Aorta (tissue), 5 donors: ENCODE measurements around the gene EFS. TPM values are rescaled to one million over a fixed set of nuclear protein-coding genes. Genes with fewer than 3 reads are reported as not detected.
"Not testable (repeated sequence)": the region's sequence is repeated elsewhere in the genome, so short reads cannot be mapped to it uniquely, and the experiment has no call there.

ENCODE experiments used
- ATAC-seq: fragments of 200-7000 bp; cut with Tn5 transposase; one replicate; pipeline ENCODE4 v1.9.1; 2022; ENCODE audit warnings: moderate library complexity; ENCODE audit not compliant: low FRiP score
- DNase-seq, 2 donors: peaks; one replicate each; pipeline ENCODE4 v3.0.0-alpha.2; 2020
- H3K27ac ChIP-seq, 2 donors: one replicate each; pipeline ENCODE4 v1.5.1; 2013; ENCODE audit warnings: low read length in 2 of 2, mild to moderate bottlenecking in 2 of 2, moderate library complexity in 2 of 2, control low read depth in 1 of 2, inconsistent platforms in 1 of 2, low read depth in 1 of 2
- H3K27me3 ChIP-seq, 2 donors: one replicate each; pipeline ENCODE4 v1.6.1; 2013; ENCODE audit warnings: control low read depth in 1 of 2, low read length in 1 of 2, mild to moderate bottlenecking in 1 of 2, moderate library complexity in 1 of 2; ENCODE audit not compliant: insufficient read depth in 2 of 2, control insufficient read depth in 1 of 2
- H3K36me3 ChIP-seq, 2 donors: one replicate each; pipeline ENCODE4 v1.6.1; 2013; ENCODE audit warnings: control low read depth in 1 of 2, low read length in 1 of 2, mild to moderate bottlenecking in 1 of 2; ENCODE audit not compliant: insufficient read depth in 2 of 2, control insufficient read depth in 1 of 2
- H3K4me1 ChIP-seq, 2 donors: one replicate each; pipeline ENCODE4 v1.6.1; 2013; ENCODE audit warnings: low read length in 2 of 2, control low read depth in 1 of 2, mild to moderate bottlenecking in 1 of 2, moderate library complexity in 1 of 2; ENCODE audit not compliant: insufficient read depth in 2 of 2, control insufficient read depth in 1 of 2
- H3K4me3 ChIP-seq, 2 donors: one replicate each; pipeline ENCODE4 v1.5.1; 2013; ENCODE audit warnings: low read length in 2 of 2, control low read depth in 1 of 2, mild to moderate bottlenecking in 1 of 2
- H3K9me3 ChIP-seq: one replicate; pipeline ENCODE4 v1.6.1; 2013; ENCODE audit warnings: mild to moderate bottlenecking, low read length; ENCODE audit not compliant: control insufficient read depth
- WGBS, 2 donors: extraction: QIAGEN DNeasy Blood & Tissue Kit; methylation state at CpG; one replicate each; pipeline ENCODE4 v1.1.7; 2013; 5-methylcytosine and 5-hydroxymethylcytosine counted together
- intact Hi-C, 2 donors: fragments of 100-400 bp; cut with DNase I; formaldehyde crosslinking; loops; one replicate each; pipeline versions ENCODE4 v1.14.2 to v1.15.0; 2022
- polyA plus RNA-seq, 2 donors: library from polyadenylated mRNA; stranded (reverse); fragments of 200-250 nt; gene quantifications; one replicate each; pipeline ENCODE4 v1.2.3, GENCODE V29; 2013
- total RNA-seq, 2 donors: library from RNA; stranded (reverse); fragmentation: NEBNext Ultra II Directional; extraction: Animal tissue kit (Norgen Biotek cat#: 25700); gene quantifications; one replicate each; pipeline ENCODE4 v1.2.1, GENCODE V29; 2021
- donor health status: healthy with polysubstance abuse.
- donor health status: Bipolar disorder and iron deficiency.
- donor health status: DM: no; HTN: no; CAD: no.
- donor health status: DM: no; HTN: no; CAD: no.
- donor health status: DM: yes; HTN: yes; CAD: no.

Gene EFS
- total and polyA plus RNA-seq, 4 donors = 5.5 to 36.7 (median 22.1) TPM

DNA sequence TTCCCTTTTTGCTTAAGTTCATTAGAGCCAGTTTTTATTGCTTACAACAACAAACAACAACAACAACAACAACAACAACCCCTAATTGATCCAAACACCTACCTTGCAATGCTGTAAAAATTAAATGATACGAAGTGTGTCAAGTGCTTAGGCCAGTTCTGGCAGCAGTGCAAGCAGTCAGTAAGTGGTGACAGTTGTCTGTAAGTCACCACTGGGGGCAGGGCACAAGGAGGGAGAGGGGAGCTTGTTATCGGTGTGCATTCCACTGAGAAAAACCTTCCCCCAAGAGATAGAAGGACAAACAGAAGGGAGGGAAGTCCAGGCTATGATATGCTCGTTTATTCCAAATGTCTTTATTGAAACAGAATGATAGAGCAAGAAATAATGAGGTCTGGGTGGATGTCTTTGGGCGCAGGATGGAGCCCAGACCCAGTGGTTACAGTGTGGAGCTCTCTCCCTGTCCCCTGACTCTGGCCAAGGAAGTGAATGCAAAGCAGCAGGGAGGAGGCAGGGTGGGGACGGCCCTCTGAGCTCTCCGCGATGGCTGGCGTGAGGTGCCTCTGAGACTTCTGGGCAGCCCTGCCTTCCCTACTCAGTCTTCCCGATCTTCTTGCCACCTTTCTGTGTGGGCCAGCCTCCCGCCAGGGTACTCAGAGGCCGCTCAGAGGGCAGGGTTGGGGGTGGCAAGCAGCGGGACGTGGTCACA is 18.8 kb downstream of the EFS start:
- intact Hi-C loops = no loop called here
- H3K36me3 ChIP-seq = no peaks in the 10 kb centered on the region
- no peaks in the 10 kb centered on the region for H3K9me3 ChIP-seq
- H3K27ac ChIP-seq = no peak overlapping the region
- DNase-seq = no peak
- 78 to 80% methylated on average over 12 to 13 of the region's 13 CpGs for WGBS, 2 donors
- no peaks in the 10 kb centered on the region for H3K27me3 ChIP-seq
- no peak for ATAC-seq
- H3K4me3 ChIP-seq = no peak overlapping the region
- no peaks in the 10 kb centered on the region for H3K4me1 ChIP-seq

DNA sequence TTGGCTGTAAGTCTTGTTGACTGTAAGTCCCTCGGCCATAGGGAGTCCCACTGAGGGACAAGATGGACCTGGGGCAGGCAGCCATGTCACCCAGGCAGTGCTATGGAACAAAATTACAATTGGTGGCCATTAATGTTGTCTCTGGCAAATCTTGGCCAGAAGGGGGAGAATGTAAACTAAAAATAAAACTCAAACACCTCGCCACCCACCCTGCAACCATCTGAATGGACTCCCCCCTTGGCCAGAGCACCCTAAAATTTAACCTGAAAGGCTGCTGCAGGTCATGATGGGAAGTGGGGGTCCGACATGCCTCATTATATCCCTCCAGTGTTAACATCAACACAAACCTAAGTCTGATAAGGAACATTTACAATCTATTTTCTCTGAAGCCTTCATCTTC is 20.5 kb downstream of the EFS start:
- no peaks in the 10 kb centered on the region for H3K36me3 ChIP-seq
- no peak for ATAC-seq
- intact Hi-C loops = no loop called here
- H3K27me3 ChIP-seq = no peaks in the 10 kb centered on the region
- H3K9me3 ChIP-seq = no peaks in the 10 kb centered on the region
- no peak overlapping the region for H3K27ac ChIP-seq
- no peak overlapping the region for H3K4me3 ChIP-seq
- WGBS, 2 donors = 50 to 55% methylated on average over 3 of the region's 3 CpGs
- H3K4me1 ChIP-seq = no peaks in the 10 kb centered on the region
- DNase-seq = no peak

DNA sequence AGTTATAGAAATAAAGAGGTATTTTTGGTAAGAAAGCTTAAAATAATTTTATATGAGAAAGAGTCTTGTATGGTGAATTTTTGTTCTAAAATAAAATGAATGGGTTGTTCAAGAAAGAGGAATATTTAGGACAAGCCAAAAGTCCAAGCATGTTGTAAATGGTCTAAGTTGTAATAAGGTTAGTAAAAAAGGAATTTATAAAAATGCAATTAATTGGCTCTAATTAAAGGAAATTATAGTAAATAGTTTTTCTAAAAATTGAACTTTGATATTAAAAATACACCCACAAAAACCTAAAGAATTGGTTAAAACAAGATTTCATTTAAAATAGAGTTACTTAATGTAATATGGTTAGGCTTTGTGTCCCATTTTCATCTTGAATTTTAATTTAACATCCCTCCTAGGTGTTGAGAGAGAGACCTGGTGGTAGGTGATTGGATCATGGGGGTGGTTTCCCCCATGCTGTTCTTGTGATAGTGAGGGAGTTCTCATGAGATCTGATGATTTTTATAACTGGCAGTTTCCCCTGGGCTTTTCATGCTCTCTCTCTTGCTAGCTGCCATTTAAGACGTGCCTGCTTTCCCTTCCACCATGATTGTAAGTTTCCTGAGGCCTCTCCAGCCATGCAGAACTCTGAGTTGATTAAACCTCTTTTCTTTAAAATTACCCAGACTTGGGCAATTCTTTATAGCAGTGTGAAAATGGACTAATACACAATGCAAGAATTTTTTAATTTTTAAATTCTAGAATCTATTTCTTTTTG is 25.3 kb downstream of the EFS start:
- intact Hi-C loops = no loop called here
- Histone ChIP-seq H3K4me1 (no peaks in the 10 kb centered on the region), H3K4me3 (no peak overlapping the region), H3K27me3 (no peaks in the 10 kb centered on the region), H3K27ac (no peak overlapping the region), H3K9me3 (no peaks in the 10 kb centered on the region), H3K36me3 (no peaks in the 10 kb centered on the region)
- WGBS, 2 donors = 88 to 91% methylated on average over 1 of the region's 1 CpG
- ATAC-seq (no peak), DNase-seq (no peak)

DNA sequence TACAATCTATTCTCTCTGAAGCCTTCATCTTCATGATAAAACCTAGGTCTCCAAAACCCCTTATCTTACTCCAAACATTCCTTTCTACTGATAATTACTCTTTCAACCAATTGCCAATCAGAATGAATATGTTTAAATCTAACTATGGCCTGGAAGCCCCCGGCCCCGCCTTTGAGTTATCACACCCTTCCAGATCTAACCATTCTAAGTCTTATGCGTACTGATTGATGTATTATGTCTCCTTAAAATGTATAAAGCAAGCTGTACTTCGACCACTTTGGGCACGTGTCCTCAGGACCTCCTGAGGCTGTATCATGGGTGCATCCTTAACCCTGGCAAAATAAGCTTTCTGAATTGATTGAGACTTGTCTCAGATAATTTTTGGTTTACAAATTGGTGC is 29.3 kb downstream of the EFS start:
- no peak for ATAC-seq
- intact Hi-C loops = no loop called here
- no peaks in the 10 kb centered on the region for H3K36me3 ChIP-seq
- H3K4me3 ChIP-seq = no peak overlapping the region
- DNase-seq = no peak
- WGBS, 2 donors = 87 to 89% methylated on average over 5 of the region's 5 CpGs
- no peaks in the 10 kb centered on the region for H3K9me3 ChIP-seq
- H3K27ac ChIP-seq = no peak overlapping the region
- no peaks in the 10 kb centered on the region for H3K27me3 ChIP-seq
- H3K4me1 ChIP-seq = no peaks in the 10 kb centered on the region

DNA sequence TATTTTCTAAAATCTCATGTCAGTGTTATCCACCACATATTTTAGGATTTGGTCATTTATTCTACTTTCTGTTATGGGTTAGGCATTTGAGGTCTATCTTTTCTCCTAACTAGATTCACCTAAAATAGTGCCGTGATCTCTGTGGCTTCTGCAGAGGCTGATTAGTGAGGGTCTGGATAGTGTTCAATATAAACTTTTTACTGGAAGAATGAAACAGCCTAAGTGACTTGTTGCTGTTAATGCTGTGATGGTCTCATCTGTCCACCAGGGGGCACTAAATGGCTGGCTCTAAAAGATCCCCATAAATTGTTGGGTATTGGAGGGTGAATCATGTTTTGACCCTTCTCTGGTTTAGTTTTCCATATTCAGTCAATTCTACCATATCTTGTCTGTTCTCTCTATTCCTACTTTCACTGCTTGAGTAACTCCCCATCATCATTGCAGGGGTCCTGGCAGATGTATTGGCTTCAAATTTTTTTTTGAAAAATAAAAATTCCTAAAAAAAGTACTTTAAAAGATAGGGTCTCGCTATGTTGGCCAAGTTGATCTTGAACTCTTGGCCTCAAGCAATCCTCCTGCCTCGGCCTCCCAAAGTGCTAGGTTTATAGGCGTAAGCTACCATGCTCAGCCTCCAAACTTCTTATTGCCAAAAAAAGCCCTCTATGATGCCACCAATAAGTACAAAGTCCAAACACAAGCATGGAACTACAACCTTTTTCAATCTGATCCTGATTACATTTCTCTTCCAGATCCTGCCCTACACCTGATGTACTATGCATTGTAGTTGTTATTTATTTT is 36.8 kb downstream of the EFS start:
- peaks cover under 1 to 7% of the 10 kb centered on the region in 2 donors for H3K36me3 ChIP-seq
- H3K4me3 ChIP-seq = no peak overlapping the region
- intact Hi-C loops = loop anchor here (1.0 to 10.0 kb wide), 5 partner anchors 52 to 237 kb away; partner anchors contain the start of genes AP1G2 (in 1 of the 2), THTPA (in 1 of the 2) and ZFHX2 (in 1 of the 2)
- no peak for DNase-seq
- no peaks in the 10 kb centered on the region for H3K4me1 ChIP-seq
- peak; percentile 87 for ATAC-seq
- H3K9me3 ChIP-seq = no peaks in the 10 kb centered on the region
- 25 to 28% methylated on average over 4 of the region's 4 CpGs for WGBS, 2 donors
- H3K27ac ChIP-seq = no peak overlapping the region
- no peaks in the 10 kb centered on the region for H3K27me3 ChIP-seq

DNA sequence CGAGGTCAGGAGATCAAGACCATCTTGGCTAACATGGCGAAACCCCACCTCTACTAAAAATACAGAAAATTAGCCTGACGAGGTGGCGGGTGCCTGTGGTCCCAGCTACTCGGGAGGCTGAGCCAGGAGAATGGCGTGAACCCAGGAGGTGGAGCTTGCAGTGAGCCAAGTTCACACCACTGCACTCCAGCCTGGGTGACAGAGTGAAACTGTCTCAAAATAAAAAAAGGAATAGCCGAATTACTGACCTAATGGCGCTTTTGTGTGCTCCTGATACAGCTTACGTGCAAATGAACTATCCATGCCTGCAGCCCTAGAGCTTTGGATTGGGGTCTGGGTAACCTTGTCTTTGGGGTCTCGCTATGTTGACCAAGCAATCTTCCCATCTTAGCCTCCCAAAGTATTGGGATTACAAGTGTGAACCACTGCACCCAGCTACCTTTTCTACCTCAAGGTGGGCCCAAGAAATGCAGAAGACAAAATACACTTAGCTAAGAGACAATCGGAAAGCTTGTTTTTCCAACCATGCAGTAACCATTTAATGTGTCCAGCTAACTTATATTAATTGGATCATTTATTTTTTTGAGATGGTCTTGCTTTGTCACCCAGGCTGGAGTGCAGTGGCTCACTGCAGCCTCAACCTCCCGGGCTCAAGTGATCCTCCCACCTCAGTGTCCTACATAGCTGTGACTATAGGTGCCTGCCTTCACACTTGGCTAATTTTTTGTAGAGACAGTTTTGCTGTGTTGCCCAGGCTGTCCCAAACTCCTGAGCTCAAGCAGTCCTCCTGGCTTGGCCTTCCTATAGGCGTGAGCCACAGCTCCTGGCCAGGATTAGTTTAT is 38.3 kb downstream of the EFS start:
- intact Hi-C loops = loop anchor here (2.0 to 10.0 kb wide), 4 partner anchors 56 to 238 kb away; partner anchors contain the start of genes AP1G2 (in 1 of the 2), THTPA (in 1 of the 2) and ZFHX2 (in 1 of the 2)
- DNase-seq = no peak
- ATAC-seq = no peak
- no peak overlapping the region for H3K4me3 ChIP-seq
- WGBS, 2 donors = 68 to 72% methylated on average over 13 of the region's 13 CpGs
- H3K27ac ChIP-seq = no peak overlapping the region
- H3K27me3 ChIP-seq = no peaks in the 10 kb centered on the region
- H3K4me1 ChIP-seq = no peaks in the 10 kb centered on the region
- H3K36me3 ChIP-seq = peaks cover 2 to 7% of the 10 kb centered on the region in 2 donors
- H3K9me3 ChIP-seq = no peaks in the 10 kb centered on the region

DNA sequence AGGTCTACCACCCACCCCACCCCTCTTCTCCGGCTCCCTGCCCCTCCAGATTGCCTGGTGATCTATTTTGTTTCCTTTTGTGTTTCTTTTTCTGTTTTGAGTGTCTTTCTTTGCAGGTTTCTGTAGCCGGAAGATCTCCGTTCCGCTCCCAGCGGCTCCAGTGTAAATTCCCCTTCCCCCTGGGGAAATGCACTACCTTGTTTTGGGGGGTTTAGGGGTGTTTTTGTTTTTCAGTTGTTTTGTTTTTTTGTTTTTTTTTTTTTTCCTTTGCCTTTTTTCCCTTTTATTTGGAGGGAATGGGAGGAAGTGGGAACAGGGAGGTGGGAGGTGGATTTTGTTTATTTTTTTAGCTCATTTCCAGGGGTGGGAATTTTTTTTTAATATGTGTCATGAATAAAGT is 39.2 kb downstream of the EFS start:
- WGBS, 2 donors = 93 to 95% methylated on average over 5 of the region's 5 CpGs
- H3K4me3 ChIP-seq, ATAC-seq, H3K4me1 ChIP-seq, H3K9me3 ChIP-seq, H3K27me3 ChIP-seq, H3K27ac ChIP-seq, H3K36me3 ChIP-seq, DNase-seq: not testable (repeated sequence)
- intact Hi-C loops = loop anchor here (2.0 to 10.0 kb wide), 4 partner anchors 57 to 239 kb away; partner anchors contain the start of genes AP1G2 (in 1 of the 2), THTPA (in 1 of the 2) and ZFHX2 (in 1 of the 2)

DNA sequence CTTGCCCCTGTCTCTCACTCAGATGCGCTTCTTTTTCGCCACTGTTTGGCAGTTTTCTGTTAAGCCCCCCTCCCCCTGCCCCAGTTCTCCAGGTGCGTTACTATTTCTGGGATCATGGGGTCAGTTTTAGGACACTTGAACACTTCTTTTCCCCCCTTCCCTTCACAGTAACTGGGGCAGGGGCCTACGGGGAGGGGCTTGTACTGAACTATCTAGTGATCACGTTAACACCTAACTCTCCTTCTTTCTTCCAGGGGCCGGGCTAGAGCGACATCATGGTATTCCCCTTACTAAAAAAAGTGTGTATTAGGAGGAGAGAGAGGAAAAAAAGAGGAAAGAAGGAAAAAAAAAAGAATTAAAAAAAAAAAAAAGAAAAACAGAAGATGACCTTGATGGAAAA is 40.0 kb downstream of the EFS start:
- no peak overlapping the region for H3K27ac ChIP-seq
- intact Hi-C loops = loop anchor here (5.0 to 10.0 kb wide), 5 partner anchors 42 to 240 kb away; partner anchors contain the start of genes AP1G2 (in 1 of the 2), EFS (in 1 of the 2), NGDN (in 1 of the 2) and THTPA (in 1 of the 2)
- H3K4me1 ChIP-seq = no peaks in the 10 kb centered on the region
- H3K27me3 ChIP-seq = no peaks in the 10 kb centered on the region
- H3K9me3 ChIP-seq = no peaks in the 10 kb centered on the region
- DNase-seq (no peak), ATAC-seq (no peak)
- H3K4me3 ChIP-seq = no peak overlapping the region
- H3K36me3 ChIP-seq = peaks cover 2 to 7% of the 10 kb centered on the region in 2 donors
- WGBS, 2 donors = 73 to 79% methylated on average over 7 of the region's 7 CpGs
